Astrocyte (in vitro differentiated cells and primary cell): ENCODE results near the gene HS6ST3.

Experiments used
- CTCF ChIP-seq: IDR thresholded peaks from 2 replicates; pipeline ENCODE4 v1.5.1; 2011; ENCODE audit warnings: low read depth, mild to moderate bottlenecking, inconsistent platforms, low read length, moderate library complexity; ENCODE audit not compliant: insufficient read depth
- EZH2 ChIP-seq: IDR thresholded peaks from 2 replicates; pipeline ENCODE4 v1.6.1; 2012; ENCODE audit warnings: mild to moderate bottlenecking, low read length, inconsistent platforms; ENCODE audit not compliant: insufficient read depth

- TF ChIP-seq CTCF, result no peak
- TF ChIP-seq EZH2, result no peak
Observed at GRCh38 chr13:96381681-96382080, 291.8 kb downstream of the HS6ST3 start.
